Fibroblast of gingiva (primary cell): ENCODE data around the gene LRRD1.
"Not testable (repeated sequence)": the region's sequence is repeated elsewhere in the genome, so short reads cannot be mapped to it uniquely, and the experiment has no call there.

Experiments
- DNase-seq: peaks from one replicate; pipeline ENCODE4 v3.0.0-alpha.2; 2011; ENCODE audit warnings: low read depth

LRRD1 gene

DNA sequence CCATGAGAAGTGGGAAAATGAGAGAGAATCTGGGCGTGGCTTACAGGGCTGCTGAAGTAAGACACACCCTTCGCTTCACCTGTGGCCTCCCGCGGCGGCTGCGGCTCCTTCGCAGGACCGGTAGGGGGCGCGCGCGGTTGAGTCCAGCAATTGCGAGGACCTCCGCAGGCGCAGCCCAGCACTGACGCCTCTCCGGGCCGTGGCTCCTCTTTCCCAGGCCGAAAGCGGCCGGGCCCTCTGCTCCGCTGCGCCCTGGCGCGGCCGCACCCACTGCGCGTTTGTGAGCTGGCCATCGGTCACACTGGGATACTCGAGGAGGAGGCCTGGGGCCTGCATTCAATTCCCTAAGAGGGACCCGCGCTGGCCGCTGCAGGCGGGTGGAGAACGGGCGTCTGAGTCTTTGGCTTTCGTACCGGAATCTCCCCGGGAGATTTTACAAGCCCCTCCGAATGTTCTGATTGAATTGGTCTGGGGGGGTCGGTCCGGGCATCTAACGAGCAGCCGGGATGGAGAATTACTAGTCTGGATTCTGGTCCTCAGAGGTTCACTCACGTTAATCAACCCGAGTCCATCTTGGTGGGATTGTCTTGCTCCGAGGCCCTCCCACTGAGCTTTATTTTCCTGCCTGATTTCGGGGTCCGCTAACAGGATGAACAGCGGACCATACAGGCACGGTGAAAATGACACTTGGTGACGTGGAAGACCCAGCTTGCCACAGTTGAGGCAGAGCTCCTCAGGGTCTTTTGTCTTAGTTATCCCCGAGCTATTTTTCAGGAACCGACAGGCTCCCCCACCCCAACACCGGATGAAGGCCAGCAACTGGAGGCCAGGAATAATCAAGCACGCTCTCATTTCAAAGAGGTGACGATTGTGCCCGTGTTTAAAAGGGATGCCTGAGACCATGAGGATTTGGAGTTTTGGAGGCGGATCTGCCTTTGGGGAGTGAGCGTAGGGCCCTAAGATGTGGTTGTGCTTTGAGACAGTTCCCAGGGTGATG is at the start of gene LRRD1:
TSS of gene LRRD1 (minus strand) at position 215 of the 997 bp plus-strand sequence. CDS start 13,940 bp downstream, outside the sequence.
- DNase-seq, result peak; percentile 76

DNA sequence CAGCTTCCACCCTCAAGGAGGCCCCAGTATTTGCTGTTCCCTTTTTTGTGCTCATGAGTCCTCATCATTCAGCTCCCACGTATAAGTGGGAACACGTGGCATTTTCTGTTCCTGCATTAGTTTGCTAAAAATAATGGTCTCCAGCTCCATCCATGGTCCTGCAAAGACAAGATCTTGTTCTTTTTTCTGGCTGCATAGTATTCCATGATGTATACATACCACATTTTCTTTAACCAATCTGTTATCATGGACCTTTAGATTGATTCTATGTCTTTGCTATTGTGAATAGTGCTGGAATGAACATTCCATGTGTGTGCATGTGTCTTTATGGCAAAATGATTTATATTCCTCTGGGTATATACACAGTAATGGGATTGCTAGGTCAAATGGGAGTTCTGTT is 49.8 kb upstream of the LRRD1 start:
- DNase-seq, result no peak

DNA sequence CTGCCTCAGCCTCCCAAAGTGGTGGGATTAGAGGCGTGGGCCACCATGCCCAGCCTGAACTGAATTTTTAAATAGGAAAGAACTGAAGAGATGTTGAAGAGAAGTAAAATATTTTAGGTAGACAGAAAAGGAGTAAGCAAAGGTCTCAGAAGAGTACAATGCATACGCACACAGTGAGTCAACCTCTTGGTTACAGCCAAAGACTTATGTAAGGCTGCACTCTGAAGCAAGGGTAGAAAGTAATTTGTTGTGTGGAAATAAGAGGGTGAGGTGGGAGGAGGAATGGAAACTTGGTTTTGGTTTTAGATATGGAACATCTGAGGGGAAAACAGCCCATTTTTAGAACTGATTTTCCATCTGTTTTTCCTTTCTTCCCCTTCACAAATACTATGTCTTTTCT is 49.2 kb upstream of the LRRD1 start:
- peak; percentile 1 for DNase-seq

DNA sequence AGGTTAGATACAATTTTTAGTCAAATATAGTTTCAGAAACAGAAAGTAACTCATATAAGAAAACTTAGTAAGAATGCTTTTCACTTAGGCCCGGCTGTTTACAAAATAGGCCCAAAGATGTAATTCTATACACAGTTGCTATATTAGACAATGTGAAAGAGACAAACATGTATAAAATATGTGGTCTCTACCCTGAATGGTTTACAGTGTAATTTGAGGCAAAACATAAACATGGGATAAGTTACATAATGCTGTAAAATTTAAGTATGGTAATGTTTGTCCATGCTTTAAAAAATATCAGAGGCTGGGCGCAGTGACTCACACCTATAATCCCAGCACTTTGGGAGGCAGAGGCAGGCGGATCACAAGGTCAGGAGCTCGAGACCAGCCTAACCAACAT is 48.0 kb upstream of the LRRD1 start:
- DNase-seq, result peak; percentile 28

DNA sequence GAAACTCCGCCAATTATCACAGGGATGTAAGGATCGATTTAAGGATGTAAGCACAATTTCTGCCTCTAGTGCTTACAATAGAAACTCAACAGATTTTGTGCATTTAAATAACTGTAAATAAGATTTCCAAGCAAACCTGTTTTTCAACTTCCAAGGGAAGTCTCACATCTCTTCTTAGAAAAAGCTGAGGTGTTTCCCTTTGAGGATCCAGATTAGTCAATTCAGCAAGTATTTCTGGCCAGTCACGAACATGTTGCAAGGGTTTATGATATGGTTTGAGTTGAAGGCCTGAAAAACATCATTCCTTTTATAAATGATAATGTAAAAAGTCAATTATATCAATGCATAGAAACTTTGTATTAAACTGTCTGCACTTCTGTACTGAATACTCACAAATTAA is 42.8 kb upstream of the LRRD1 start:
- no peak for DNase-seq

DNA sequence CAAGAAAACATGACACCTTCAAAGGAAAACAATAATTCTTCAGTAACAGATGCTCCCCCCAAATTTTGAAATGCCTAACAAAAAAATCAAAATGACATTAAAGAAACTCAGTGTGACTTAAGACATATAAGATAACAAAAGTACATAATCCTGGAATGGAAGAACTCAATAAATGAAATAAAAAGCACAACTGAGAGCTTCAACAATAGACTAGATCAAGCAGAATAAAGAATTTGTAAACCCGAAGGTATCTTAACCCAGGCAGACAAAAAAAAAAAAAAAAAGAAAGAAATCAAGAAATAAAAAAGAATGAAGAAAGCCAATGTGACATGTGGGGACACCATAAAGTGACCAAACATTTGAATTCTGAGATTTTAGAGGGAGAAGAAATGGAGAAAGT is 27.7 kb upstream of the LRRD1 start:
- DNase-seq, result no peak

DNA sequence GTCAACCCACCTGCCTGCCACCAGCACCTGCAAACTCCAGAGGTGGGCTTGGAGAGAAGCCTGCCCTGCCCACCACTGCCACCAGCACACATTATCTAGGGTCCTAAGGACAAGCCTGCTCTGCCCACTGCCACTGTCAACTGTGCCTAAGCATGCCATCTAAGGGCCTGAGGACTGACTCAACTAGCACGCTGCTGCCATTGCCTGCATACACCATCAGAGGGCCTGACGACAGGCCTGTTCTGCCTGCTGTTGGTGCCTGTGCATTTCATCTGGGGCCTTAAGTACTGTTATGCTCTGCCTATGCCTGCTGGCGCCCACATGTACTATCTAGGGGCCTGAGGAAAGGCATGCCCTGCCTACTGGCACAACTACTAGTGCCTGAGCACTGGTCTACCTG is 27.0 kb upstream of the LRRD1 start:
- DNase-seq, result no peak

DNA sequence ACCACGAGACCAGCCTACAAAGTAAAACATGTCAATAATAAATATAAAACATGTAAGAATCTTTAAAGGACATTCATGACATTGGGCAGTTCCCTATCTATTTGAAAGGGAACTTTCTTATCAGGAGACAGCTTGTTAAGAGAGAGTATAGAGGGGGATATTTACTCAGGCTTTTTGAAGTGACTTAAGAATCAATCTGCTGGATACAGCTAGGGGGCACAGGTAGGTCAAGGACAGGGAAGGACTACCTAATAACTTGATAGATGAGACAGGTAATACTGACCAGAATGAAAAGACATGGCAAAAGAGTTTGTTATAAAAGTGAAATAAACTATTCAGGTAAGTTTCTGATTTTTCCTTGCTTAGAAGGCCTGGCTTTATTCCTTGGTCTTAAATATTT is 21.8 kb upstream of the LRRD1 start:
- DNase-seq, result no peak

DNA sequence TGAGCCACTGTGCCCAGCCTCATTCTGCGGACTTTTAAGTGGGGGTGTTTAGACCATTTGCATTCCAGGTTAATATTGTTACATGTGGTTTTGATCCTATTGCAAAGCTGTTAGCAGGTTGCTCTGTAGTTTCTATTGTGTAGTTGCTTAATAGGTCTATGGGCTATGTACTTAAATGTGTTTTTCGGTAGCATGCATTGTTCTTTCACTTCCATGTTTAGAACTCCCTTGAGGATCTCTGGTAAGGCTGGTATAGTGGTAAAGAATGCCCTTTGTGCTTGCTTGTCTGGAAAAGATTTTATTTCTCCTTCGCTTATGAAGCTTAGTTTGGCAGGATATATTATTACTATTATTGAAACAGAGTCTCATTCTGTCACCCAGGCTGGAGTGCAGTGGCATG is 13.4 kb upstream of the LRRD1 start:
- no peak for DNase-seq

DNA sequence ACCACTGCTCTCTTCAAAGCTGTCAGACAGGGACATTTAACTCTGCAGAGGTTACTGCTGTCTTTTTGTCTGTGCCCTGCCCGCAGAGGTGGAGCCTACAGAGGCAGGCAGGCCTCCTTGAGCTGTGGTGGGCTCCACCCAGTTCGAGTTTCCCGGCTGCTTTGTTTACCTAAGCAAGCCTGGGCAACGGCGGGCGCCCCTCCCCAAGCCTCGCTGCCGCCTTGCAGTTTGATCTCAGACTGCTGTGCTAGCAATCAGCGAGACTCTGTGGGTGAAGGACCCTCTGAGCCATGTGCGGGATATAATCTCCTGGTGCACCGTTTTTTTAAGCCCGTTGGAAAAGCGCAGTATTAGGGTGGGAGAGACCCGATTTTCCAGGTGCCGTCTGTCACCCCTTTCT is 10.3 kb upstream of the LRRD1 start:
- not testable (repeated sequence) for DNase-seq

DNA sequence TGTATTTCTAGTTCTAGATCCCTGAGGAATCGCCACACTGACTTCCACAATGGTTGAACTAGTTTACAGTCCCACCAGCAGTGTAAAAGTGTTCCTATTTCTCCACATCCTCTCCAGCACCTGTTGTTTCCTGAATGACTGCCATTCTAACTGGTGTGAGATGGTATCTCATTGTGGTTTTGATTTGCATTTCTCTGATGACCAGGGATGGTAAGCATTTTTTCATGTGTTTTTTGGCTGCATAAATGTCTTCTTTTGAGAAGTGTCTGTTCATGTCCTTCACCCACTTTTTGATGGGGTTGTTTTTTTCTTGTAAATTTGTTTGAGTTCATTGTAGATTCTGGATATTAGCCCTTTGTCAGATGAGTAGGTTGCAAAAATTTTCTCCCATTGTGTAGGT is 5.4 kb upstream of the LRRD1 start:
- DNase-seq, result not testable (repeated sequence)

DNA sequence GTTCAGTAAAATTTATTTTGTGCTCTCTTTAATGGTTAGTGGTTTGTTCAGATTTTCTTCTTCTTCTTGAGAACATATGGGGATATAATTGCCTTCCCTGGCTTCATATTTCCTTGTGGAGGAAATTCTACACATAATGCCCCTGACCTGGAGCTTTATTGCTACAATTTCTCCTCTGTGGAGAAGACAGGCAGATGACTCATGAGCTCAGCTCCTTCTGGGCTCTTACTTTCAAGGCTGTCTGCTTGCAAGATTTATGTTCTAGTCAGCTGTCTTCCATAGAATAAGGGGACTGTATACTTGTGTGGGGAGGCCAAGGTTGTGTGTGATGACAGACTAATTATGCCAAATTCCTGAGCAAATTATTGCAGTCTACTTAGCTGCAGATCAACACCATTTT is 1.6 kb downstream of the LRRD1 start:
- peak; percentile 26 for DNase-seq

DNA sequence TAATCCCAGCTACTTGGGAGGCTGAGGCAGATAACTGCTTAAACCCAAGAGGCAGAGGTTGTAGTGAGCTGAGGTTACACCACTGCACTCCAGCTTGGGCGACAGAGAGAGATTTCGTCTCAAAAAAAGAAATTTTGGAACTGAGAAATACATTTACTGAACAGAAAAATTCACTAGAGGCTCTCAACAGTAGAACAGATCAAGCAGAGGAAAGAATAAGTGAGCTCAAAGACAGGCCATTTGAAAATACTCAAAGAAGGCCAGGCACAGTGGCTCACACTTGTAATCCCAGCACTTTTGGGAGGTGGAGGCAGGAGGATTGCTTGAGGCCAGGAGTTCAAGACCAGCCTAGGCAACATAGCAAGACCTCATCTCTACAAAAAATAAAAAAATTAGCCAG is 9.4 kb downstream of the LRRD1 start:
- not testable (repeated sequence) for DNase-seq

DNA sequence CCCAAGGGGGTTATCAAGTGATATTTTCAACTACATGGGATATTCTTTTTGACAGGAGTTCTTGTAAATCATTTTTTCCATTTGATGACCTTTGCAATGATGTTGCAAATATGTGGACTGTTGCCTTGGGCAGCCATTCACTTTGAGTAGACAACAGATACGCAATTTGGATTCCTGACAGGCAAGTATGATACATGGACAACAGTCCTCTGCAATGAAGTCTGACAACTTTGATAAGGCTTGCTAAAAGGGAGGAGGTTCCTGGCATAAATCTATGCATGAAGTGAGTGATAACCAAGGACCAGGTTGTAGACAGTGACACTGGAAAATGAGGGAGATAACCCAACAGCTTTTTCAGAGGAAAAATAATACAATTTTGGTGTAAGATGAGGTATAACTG is 17.7 kb downstream of the LRRD1 start:
- DNase-seq, result peak; percentile 33

DNA sequence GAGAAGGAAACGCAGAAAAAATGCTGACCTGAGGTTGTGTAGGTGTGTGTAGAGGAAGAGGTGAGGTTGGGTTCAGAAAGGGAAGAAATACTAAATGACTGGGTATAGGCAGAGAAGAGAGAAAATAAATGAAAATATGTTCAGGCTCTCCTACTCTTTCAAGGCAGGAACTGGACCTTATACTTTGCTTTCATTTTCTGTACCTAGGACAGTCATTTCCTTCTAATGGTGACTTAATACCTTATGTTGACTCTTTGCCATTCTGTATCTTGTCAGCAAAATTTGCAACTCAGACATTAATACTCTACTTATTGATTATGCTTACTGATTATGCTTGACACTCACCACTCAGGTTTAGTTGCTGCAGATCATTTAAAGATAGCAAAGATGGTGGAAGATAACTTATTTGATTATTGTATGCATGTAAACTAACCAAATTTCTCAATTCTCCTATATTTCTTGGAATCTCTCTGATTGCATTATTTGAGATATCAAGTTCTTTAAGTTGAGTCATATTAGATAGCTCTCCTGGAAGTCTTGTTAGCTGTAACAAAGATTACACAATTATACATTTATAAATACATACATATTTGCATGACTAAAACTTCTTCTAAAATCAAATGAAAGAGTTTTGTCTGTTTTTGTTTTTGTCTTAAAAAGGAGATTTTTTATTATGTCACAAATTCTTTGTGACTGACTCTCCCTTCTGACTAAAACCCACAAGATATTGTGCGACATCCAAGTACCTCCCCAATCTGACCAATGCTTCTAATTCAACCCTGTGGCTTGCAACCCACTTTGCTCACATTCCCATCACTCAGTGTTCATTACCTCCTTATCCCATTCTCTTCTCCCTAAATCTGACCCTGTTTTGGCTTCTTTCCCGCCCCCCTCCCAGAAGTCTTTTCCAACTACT is 20.0 kb downstream of the LRRD1 start:
- peak; percentile 92 for DNase-seq

DNA sequence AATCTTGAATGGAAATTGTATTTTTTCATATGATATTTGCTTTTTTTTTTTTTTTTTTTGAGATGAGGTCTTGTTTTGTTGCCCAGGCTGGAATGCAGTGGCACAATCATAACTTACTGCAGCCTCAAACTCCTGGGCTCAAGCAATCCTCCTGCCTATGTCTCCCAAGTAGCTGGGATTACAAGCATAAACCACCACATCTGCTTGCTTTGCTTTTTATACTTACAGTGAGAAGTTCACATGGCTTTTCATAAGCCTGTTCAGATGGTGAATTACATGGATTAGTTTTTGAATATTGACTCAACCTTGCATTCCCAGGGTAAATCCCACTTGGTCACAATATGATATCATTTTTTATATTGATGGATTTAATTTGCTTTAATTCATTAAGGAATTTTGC is 22.0 kb downstream of the LRRD1 start:
- peak; percentile 70 for DNase-seq

DNA sequence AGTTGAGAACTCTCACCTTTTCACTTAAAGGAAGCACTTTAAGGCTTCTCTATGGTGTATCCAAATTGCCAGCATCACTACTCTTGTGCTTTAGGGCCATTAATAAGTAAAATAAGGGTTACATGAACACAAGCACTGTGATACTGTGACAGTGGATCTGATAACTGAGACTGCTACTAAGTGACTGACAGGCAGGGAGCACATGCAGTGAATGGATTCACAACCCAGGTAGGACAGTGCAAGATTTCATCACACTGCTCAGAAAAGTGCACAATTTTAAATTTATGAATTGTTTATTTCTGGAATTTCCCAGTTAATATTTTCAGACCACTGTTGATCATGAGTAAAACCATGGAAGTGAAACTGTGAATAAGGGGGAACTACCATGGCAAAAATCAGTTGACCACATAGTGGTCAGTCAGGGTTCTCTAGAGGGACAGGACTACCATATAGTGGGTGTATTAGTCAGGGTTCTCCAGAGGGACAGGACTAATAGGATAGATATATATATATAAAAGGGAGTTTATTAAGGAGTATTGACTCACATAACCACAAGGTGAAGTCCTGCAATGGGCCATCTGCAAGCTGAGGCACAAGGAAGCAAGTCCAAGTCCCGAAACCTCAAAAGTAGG is 23.7 kb downstream of the LRRD1 start:
- no peak for DNase-seq

DNA sequence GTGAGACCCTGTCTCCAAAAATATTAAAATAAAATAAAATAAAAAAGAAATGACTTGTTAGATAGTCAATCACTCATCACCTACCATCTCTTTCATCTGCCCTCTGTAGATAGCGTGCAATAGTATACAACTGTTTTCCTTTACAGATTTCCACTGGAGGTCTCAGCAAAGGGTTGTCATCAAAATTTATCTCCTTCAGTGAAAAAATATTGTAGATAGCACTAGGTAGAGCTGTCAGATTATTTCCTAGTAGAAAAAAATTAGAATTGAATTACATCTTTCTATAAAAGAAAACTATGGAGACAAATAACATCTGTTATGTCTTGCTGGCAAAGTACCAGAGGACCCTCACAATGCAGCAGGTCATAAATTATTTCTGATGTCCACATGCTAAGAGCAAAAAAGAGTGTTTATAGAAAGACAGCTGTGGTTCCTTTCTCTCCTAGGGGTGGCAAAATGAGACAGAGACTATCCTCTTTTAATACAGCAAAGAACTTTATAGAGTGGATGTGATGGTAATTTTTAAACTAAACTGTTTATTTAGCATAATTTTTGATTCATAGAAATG is 28.4 kb downstream of the LRRD1 start:
- DNase-seq, result no peak

DNA sequence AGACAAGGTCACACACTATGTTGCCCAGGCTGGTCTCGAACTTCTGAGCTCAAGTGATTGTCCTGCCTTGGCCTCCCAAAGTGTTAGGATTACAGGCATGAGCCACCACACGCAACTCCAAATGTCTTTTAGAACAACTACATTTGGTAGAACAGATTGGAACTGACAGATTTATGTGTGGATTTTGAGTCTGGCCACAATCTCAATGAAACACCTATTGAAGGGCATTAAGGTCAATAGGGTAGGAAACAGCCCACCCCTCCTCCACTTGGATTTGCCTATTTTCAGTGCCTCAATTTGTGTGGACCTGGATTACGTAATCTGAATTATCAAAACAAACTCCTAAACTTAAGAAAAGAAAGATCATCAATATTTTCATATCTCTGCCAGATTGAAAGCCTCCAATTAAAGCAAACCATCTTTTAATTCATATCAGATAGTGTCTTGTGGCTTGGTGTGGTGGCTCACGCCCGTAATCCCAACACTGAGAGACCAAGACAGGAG is 29.2 kb downstream of the LRRD1 start:
- DNase-seq, result no peak

DNA sequence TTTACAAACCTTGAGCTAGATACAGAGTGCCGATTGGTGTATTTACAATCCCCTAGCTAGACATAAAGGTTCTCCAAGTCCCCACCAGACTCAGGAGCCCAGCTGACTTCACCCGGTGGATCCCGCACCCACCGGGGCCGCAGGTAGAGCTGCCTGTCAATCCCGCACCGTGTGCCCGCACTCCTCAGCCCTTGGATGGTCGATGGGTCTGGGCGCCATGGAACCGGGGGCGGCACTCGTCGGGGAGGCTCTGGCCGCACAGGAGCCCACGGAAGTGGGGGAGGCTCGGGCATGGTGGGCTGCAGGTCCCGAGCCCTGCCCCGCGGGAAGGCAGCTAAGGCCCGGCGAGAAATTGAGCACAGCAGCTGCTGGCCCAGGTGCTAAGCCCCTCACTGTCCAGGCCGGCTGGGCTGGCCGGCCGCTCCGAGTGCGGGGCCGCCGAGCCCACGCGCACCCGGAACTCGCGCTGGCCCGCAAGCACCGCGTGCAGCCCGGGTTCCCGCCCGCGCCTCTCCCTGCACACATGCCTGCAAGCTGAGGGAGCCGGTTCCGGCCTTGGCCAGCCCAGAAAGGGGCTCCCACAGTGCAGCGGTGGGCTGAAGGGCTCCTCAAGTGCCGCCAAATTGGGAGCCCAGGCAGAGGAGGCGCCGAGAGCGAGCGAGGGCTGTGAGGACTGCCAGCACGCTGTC is 35.6 kb downstream of the LRRD1 start:
- not testable (repeated sequence) for DNase-seq

DNA sequence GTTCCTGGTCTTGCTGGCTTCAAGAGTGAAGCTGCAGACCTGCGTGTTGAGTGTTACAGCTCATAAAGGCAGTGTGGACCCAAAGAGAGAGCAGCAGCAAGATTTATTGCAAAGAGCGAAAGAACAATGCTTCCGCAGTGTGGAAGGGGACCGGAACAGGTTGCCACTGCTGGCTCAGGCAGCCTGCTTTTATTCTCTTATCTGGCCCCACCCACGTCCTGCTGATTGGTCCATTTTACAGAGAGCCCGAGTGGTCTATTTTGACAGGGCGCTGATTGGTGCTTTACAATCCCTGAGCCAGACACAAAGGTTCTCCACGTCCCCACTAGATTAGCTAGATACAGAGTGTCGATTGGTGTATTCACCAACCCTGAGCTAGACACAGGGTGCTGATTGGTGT is 36.2 kb downstream of the LRRD1 start:
- not testable (repeated sequence) for DNase-seq
